HG03378 (cell line): Measurements from ENCODE around the gene PXYLP1.
A peak's percentile ranks its signal among the peaks of the same experiment; 100 is the strongest.

ENCODE experiments used
- ATAC-seq: cut with Tn5 transposase; IDR thresholded peaks from one replicate; pipeline ENCODE4 v1.9.1; 2021; ENCODE audit warnings: mild to moderate bottlenecking, moderate library complexity; ENCODE audit not compliant: unreplicated experiment

The PXYLP1 gene

GRCh38 chr3:141271279-141272030 lies 39.8 kb downstream of the PXYLP1 start:
- no peak for ATAC-seq

- no peak for ATAC-seq
Observed at GRCh38 chr3:141272906-141273662, 41.5 kb downstream of the PXYLP1 start.

- no peak for ATAC-seq
Observed at GRCh38 chr3:141273700-141274410, 42.2 kb downstream of the PXYLP1 start.

- no peak for ATAC-seq
Observed at GRCh38 chr3:141274411-141275031, 42.9 kb downstream of the PXYLP1 start.

- ATAC-seq = peak; percentile 57
Observed at GRCh38 chr3:141275032-141275422, 43.4 kb downstream of the PXYLP1 start.

GRCh38 chr3:141275511-141275910 lies 43.9 kb downstream of the PXYLP1 start:
- no peak for ATAC-seq

- no peak for ATAC-seq
Observed at GRCh38 chr3:141275973-141276372, 44.3 kb downstream of the PXYLP1 start.

- no peak for ATAC-seq
Observed at GRCh38 chr3:141276398-141276797, 44.8 kb downstream of the PXYLP1 start.

- no peak for ATAC-seq
Observed at GRCh38 chr3:141277451-141277850, 45.8 kb downstream of the PXYLP1 start.

GRCh38 chr3:141278196-141279076 lies 46.8 kb downstream of the PXYLP1 start:
- ATAC-seq = no peak

GRCh38 chr3:141279077-141279967 lies 47.7 kb downstream of the PXYLP1 start:
- peak; percentile 66 for ATAC-seq

GRCh38 chr3:141280086-141280485 lies 48.5 kb downstream of the PXYLP1 start:
- ATAC-seq = no peak

GRCh38 chr3:141280690-141281089 lies 49.1 kb downstream of the PXYLP1 start:
- no peak for ATAC-seq

GRCh38 chr3:141285570-141285969 lies 53.9 kb downstream of the PXYLP1 start:
- no peak for ATAC-seq

- no peak for ATAC-seq
Observed at GRCh38 chr3:141286856-141287255, 55.2 kb downstream of the PXYLP1 start.

- no peak for ATAC-seq
Observed at GRCh38 chr3:141287326-141287725, 55.7 kb downstream of the PXYLP1 start.

- ATAC-seq = no peak
Observed at GRCh38 chr3:141288336-141288990, 56.8 kb downstream of the PXYLP1 start.

GRCh38 chr3:141289228-141289772 lies 57.7 kb downstream of the PXYLP1 start:
- no peak for ATAC-seq
